Hepatocyte (in vitro differentiated cells): Measurements from ENCODE around the gene KLHL30. TPM values are rescaled to one million over a fixed set of nuclear protein-coding genes. Genes with fewer than 3 reads are reported as not detected.

Source experiments
- DNase-seq: peaks from one replicate; pipeline ENCODE4 v3.0.0-alpha.2; 2016; ENCODE audit warnings: low spot score
- H2AFZ ChIP-seq: fragments of 200-600 bp; sonication (generic); 2 replicates; pipeline ENCODE4 v1.6.0; 2016; ENCODE audit warnings: antibody characterized with exemption, mild to moderate bottlenecking
- H3K27ac ChIP-seq: fragments of 200-600 bp; sonication (generic); 2 replicates; pipeline ENCODE4 v1.5.1; 2016; ENCODE audit warnings: mild to moderate bottlenecking
- H3K27me3 ChIP-seq: fragments of 200-600 bp; sonication (generic); 2 replicates; pipeline ENCODE4 v1.6.1; 2016
- H3K36me3 ChIP-seq: fragments of 200-600 bp; sonication (generic); replicated peaks from 2 replicates; pipeline ENCODE4 v1.5.1; 2016; ENCODE audit warnings: low read depth; ENCODE audit not compliant: insufficient read depth
- H3K4me1 ChIP-seq: fragments of 200-600 bp; sonication (generic); 2 replicates; pipeline ENCODE4 v1.5.1; 2016; ENCODE audit warnings: mild to moderate bottlenecking, moderate library complexity; ENCODE audit not compliant: insufficient read depth
- H3K4me2 ChIP-seq: fragments of 200-600 bp; sonication (generic); 2 replicates; pipeline ENCODE4 v1.6.0; 2016
- H3K4me3 ChIP-seq: fragments of 200-600 bp; sonication (generic); 2 replicates; pipeline ENCODE4 v1.5.1; 2016; ENCODE audit warnings: mild to moderate bottlenecking
- H3K79me2 ChIP-seq: fragments of 200-600 bp; sonication (generic); 2 replicates; pipeline ENCODE4 v1.6.0; 2017; ENCODE audit warnings: mild to moderate bottlenecking
- H3K9me2 ChIP-seq: fragments of 200-600 bp; sonication (generic); replicated peaks from 2 replicates; pipeline ENCODE4 v1.6.0; 2017; ENCODE audit warnings: mild to moderate bottlenecking; ENCODE audit not compliant: insufficient read depth
- H3K9me3 ChIP-seq: fragments of 200-600 bp; sonication (generic); 2 replicates; pipeline ENCODE4 v1.5.1; 2016; ENCODE audit warnings: low read depth, mild to moderate bottlenecking
- H4K20me1 ChIP-seq: fragments of 200-600 bp; sonication (generic); 2 replicates; pipeline ENCODE4 v1.6.0; 2016; ENCODE audit warnings: mild to moderate bottlenecking; ENCODE audit not compliant: insufficient read depth, poor library complexity, severe bottlenecking
- CTCF ChIP-seq: fragments of 200-600 bp; sonication (generic); IDR thresholded peaks from 2 replicates; pipeline ENCODE4 v1.5.1; 2016; ENCODE audit warnings: antibody characterized with exemption, mild to moderate bottlenecking; ENCODE audit not compliant: poor library complexity
- EZH2 ChIP-seq: fragments of 200-600 bp; sonication (generic); IDR thresholded peaks from 2 replicates; pipeline ENCODE4 v1.6.1; 2016; ENCODE audit warnings: antibody characterized with exemption, mild to moderate bottlenecking, borderline replicate concordance
- EZH2phosphoT487 ChIP-seq: fragments of 200-600 bp; sonication (generic); IDR thresholded peaks from one replicate; pipeline ENCODE4 v1.6.1; 2018; ENCODE audit warnings: antibody characterized with exemption, mild to moderate bottlenecking, low read depth, moderate library complexity; ENCODE audit not compliant: unreplicated experiment, severe bottlenecking
- WGBS: methylation state at CpG from one replicate; pipeline ENCODE4 v1.1.6; 2016; ENCODE audit warnings: low lambda C conversion rate; ENCODE audit errors: missing lambda C conversion rate; 5-methylcytosine and 5-hydroxymethylcytosine counted together
- polyA plus RNA-seq: library from polyadenylated mRNA; unstranded; fragments of >200 nt; fragmentation: Nextera tagmentation; extraction: Ambion mirVana; gene quantifications from 2 replicates; pipeline ENCODE4 v1.2.1, GENCODE V29; 2016
- total RNA-seq: library from RNA; depleted of rRNA; stranded (reverse); fragments of >200 nt; gene quantifications from 2 replicates; pipeline ENCODE4 v1.2.3, GENCODE V29; 2014

Gene KLHL30
- total and polyA plus RNA-seq, 2 experiments from 2014 or later = 0.15 TPM; not detected in 1

- Histone ChIP-seq H2AFZ (no peak overlapping the region), H3K9me2 (no peaks in the 10 kb centered on the region), H3K79me2 (no peaks in the 10 kb centered on the region), H3K27me3 (peaks cover 22% of the 10 kb centered on the region), H4K20me1 (no peaks in the 10 kb centered on the region), H3K9me3 (no peaks in the 10 kb centered on the region), H3K4me1 (no peaks in the 10 kb centered on the region), H3K4me2 (no peak overlapping the region), H3K4me3 (no peak overlapping the region), H3K27ac (no peak overlapping the region), H3K36me3 (no peaks in the 10 kb centered on the region)
- TF ChIP-seq EZH2phosphoT487 = no peak
- no peak for TF ChIP-seq EZH2
- TF ChIP-seq CTCF = no peak
- whole genome bisulfite sequencing = 84% methylated on average over 14 of the region's 14 CpGs
- DNase-seq = no peak
Measured at GRCh38 chr2:238157506-238158017, 19.1 kb downstream of the KLHL30 start.

- Histone ChIP-seq H3K4me3 (no peak overlapping the region), H3K79me2 (no peaks in the 10 kb centered on the region), H3K4me2 (peak overlapping the region; percentile 84), H3K9me3 (no peaks in the 10 kb centered on the region), H2AFZ (no peak overlapping the region), H3K27me3 (peaks cover 27% of the 10 kb centered on the region), H3K36me3 (no peaks in the 10 kb centered on the region), H3K9me2 (no peaks in the 10 kb centered on the region), H4K20me1 (no peaks in the 10 kb centered on the region), H3K4me1 (no peaks in the 10 kb centered on the region), H3K27ac (no peak overlapping the region)
- TF ChIP-seq CTCF = no peak
- TF ChIP-seq EZH2 = no peak
- TF ChIP-seq EZH2phosphoT487 = no peak
- no peak for DNase-seq
- 63% methylated on average over 19 of the region's 21 CpGs for WGBS
Measured at GRCh38 chr2:238158018-238158508, 19.6 kb downstream of the KLHL30 start.

GRCh38 chr2:238158509-238159070 lies 20.1 kb downstream of the KLHL30 start, which contains the start of gene ERFE:
Gene ERFE, plus strand, starts transcription at chr2:238158970. Its CDS starts 38 bp downstream, at chr2:238159008.
- Histone ChIP-seq H3K36me3 (no peaks in the 10 kb centered on the region), H4K20me1 (no peaks in the 10 kb centered on the region), H3K27ac (no peak within 1 kb of the TSS), H3K4me1 (peaks cover 4% of the 10 kb centered on the region), H3K9me2 (no peaks in the 10 kb centered on the region), H3K27me3 (peaks cover 32% of the 10 kb centered on the region), H3K4me2 (peak within 1 kb of the TSS; percentile 84), H3K79me2 (no peaks in the 10 kb centered on the region), H3K4me3 (no peak within 1 kb of the TSS), H3K9me3 (no peaks in the 10 kb centered on the region), H2AFZ (no peak within 1 kb of the TSS)
- WGBS = 58% methylated on average over 5 of the region's 61 CpGs
- TF ChIP-seq EZH2phosphoT487 = no peak
- TF ChIP-seq EZH2 = no peak
- peak; percentile 62 for TF ChIP-seq CTCF
- peak; percentile 79 for DNase-seq
